DMS79 treated with DMSO at 0.1 percent for 48 hours (cell line): ENCODE measurements around the gene MOB3B.

Source experiments
- DNase-seq: peaks from one replicate; lab custom pipeline; 2025; lab: John Stamatoyannopoulos, UW

Gene MOB3B

GRCh38 chr9:27361492-27361891 lies 168.1 kb downstream of the MOB3B start:
- no peak for DNase-seq

GRCh38 chr9:27359763-27360162 lies 169.9 kb downstream of the MOB3B start:
- DNase-seq, result no peak

GRCh38 chr9:27358007-27358406 lies 171.6 kb downstream of the MOB3B start:
- peak; percentile 25 for DNase-seq

- no peak for DNase-seq
Observed at GRCh38 chr9:27356446-27356845, 173.2 kb downstream of the MOB3B start.

- DNase-seq, result no peak
Observed at GRCh38 chr9:27355166-27355565, 174.4 kb downstream of the MOB3B start.

GRCh38 chr9:27353474-27354229 lies 176.0 kb downstream of the MOB3B start:
- no peak for DNase-seq

- DNase-seq, result no peak
Observed at GRCh38 chr9:27353166-27353473, 176.5 kb downstream of the MOB3B start.

GRCh38 chr9:27352457-27353165 lies 177.0 kb downstream of the MOB3B start:
- DNase-seq, result no peak

GRCh38 chr9:27351438-27351837 lies 178.2 kb downstream of the MOB3B start:
- no peak for DNase-seq

GRCh38 chr9:27350382-27350976 lies 179.1 kb downstream of the MOB3B start:
- DNase-seq, result no peak

GRCh38 chr9:27349698-27350080 lies 179.9 kb downstream of the MOB3B start:
- no peak for DNase-seq

GRCh38 chr9:27348785-27349697 lies 180.6 kb downstream of the MOB3B start:
- DNase-seq, result no peak

GRCh38 chr9:27347889-27348288 lies 181.7 kb downstream of the MOB3B start:
- DNase-seq, result no peak

GRCh38 chr9:27344776-27345175 lies 184.8 kb downstream of the MOB3B start:
- no peak for DNase-seq

GRCh38 chr9:27341545-27342294 lies 187.9 kb downstream of the MOB3B start:
- DNase-seq, result no peak

- no peak for DNase-seq
Observed at GRCh38 chr9:27340961-27341511, 188.6 kb downstream of the MOB3B start.

GRCh38 chr9:27340285-27340674 lies 189.3 kb downstream of the MOB3B start:
- no peak for DNase-seq

- DNase-seq, result no peak
Observed at GRCh38 chr9:27339661-27340284, 189.8 kb downstream of the MOB3B start.

- no peak for DNase-seq
Observed at GRCh38 chr9:27338527-27338903, 191.1 kb downstream of the MOB3B start.

- no peak for DNase-seq
Observed at GRCh38 chr9:27337833-27338526, 191.6 kb downstream of the MOB3B start.
